SK-N-SH (cell line): ENCODE data around the gene TP53I13.
A peak's percentile ranks its signal among the peaks of the same experiment; 100 is the strongest.

Source experiments
- CHD2 ChIP-seq: fragments of 150-350 bp; IDR thresholded peaks from 2 replicates; pipeline ENCODE4 v1.6.1; 2018; ENCODE audit warnings: low read length; ENCODE audit not compliant: partially characterized antibody
- EP300 ChIP-seq, 2 experiments: IDR thresholded peaks; 2 replicates each; pipeline versions ENCODE4 v1.4.0 to v1.6.1; 2012; ENCODE audit warnings: borderline replicate concordance in 1 of 2, low read depth in 1 of 2, low read length in 1 of 2
- MXI1 ChIP-seq: IDR thresholded peaks from 2 replicates; pipeline ENCODE4 v1.6.1; 2012; ENCODE audit warnings: mild to moderate bottlenecking, low read depth, low read length, improper control_type of control experiment
- NRF1 ChIP-seq: IDR thresholded peaks from 2 replicates; pipeline ENCODE4 v1.6.1; 2012; ENCODE audit warnings: low read depth, mild to moderate bottlenecking, low read length
- POLR2AphosphoS5 ChIP-seq: IDR thresholded peaks from 2 replicates; pipeline ENCODE4 v1.6.1; 2012; ENCODE audit warnings: low read depth, low read length
- RAD21 ChIP-seq: IDR thresholded peaks from 2 replicates; pipeline ENCODE4 v1.6.1; 2012; ENCODE audit warnings: mild to moderate bottlenecking, low read length
- RFX5 ChIP-seq: IDR thresholded peaks from 2 replicates; pipeline ENCODE4 v1.6.1; 2012; ENCODE audit warnings: mild to moderate bottlenecking, improper control_type of control experiment, low read length
- SIN3A ChIP-seq: IDR thresholded peaks from 2 replicates; pipeline ENCODE4 v1.6.1; 2012; ENCODE audit warnings: low read depth, mild to moderate bottlenecking, low read length, moderate library complexity, borderline replicate concordance
- SMC3 ChIP-seq: IDR thresholded peaks from 2 replicates; pipeline ENCODE4 v1.6.1; 2012; ENCODE audit warnings: low read depth, low read length, improper control_type of control experiment
- TEAD4 ChIP-seq: IDR thresholded peaks from 2 replicates; pipeline ENCODE4 v1.4.0; 2012; ENCODE audit warnings: mild to moderate bottlenecking, borderline replicate concordance; ENCODE audit not compliant: insufficient read depth
- USF1 ChIP-seq: IDR thresholded peaks from 2 replicates; pipeline ENCODE4 v1.4.0; 2012; ENCODE audit warnings: low read depth, borderline replicate concordance
- TF ChIP-seq, protein P1 (sequence below): fragments of 200-600 bp; sonication (generic); IDR thresholded peaks from 2 replicates; pipeline ENCODE4 v1.6.1; 2017; ENCODE audit warnings: antibody characterized with exemption, mild to moderate bottlenecking, moderate library complexity

DNA sequence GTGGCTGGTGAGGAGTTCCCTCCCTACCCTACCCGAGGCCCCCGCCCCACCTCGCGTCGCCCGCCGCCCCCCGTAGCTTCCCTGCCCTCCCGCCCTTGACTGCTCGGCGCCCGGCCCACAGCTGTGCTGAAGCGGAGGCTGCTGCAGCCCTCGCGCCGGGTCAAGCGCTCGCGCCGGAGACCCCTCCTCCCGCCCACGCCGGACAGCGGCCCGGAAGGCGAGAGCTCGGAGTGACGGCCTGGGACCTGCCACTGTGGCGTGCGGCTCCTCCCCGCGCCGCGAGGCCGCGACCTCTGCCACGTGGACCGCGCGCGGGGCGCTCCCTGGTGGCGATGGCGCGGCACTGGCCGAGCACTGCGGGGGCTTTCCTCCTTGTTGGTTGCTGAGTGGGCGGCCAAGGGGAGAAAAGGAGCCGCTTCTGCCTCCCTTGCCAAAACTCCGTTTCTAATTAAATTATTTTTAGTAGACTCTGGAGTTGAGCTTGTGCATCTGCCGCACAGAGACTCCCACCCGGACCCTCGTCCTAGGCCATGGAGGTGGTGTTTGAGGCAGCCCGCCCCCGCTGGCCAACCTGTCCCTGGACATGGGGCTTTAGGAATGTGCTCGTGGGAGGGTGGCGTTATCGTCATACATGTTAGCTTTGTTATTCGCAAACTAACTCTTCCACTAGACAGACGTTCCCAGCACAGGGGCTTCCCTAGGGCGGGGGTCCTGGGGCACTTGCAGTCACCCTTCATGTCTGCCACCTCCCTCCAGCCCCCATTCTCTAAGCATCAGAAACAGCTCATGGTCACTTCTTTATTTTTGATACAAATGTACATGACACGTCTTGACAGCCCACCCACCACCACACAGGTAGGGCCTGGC, 4.4 kb downstream of the TP53I13 start:
- TF ChIP-seq, protein P1, sequence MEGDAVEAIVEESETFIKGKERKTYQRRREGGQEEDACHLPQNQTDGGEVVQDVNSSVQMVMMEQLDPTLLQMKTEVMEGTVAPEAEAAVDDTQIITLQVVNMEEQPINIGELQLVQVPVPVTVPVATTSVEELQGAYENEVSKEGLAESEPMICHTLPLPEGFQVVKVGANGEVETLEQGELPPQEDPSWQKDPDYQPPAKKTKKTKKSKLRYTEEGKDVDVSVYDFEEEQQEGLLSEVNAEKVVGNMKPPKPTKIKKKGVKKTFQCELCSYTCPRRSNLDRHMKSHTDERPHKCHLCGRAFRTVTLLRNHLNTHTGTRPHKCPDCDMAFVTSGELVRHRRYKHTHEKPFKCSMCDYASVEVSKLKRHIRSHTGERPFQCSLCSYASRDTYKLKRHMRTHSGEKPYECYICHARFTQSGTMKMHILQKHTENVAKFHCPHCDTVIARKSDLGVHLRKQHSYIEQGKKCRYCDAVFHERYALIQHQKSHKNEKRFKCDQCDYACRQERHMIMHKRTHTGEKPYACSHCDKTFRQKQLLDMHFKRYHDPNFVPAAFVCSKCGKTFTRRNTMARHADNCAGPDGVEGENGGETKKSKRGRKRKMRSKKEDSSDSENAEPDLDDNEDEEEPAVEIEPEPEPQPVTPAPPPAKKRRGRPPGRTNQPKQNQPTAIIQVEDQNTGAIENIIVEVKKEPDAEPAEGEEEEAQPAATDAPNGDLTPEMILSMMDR: peak; percentile 66
- TF ChIP-seq EP300 (IDR thresholded peaks at IDR 0.05; ENCODE audit: borderline replicate concordance in 1 of 2, low read depth in 1 of 2, low read length in 1 of 2) (no peak), TEAD4 (no peak), POLR2AphosphoS5 (no peak), USF1 (peak; percentile 63; the same call in 1 of the 2 replicates), SIN3A (peak; percentile 57; the same call in 1 of the 2 replicates), RAD21 (peak; percentile 64), MXI1 (peak; percentile 97), RFX5 (no peak), NRF1 (no peak), SMC3 (peak; percentile 43), CHD2 (no peak)
